ENCODE data around the gene TNRC6A. TPM values are rescaled to one million over a fixed set of nuclear protein-coding genes. Genes with fewer than 3 reads are reported as not detected.
"Not testable (repeated sequence)": the region's sequence is repeated elsewhere in the genome, so short reads cannot be mapped to it uniquely, and the experiment has no call there.

TNRC6A gene
- total RNA-seq, 2 experiments from 2014 or later = 46.8 to 53.1 TPM

GRCh38 chr16:24838554-24839266 lies 109.3 kb downstream of the TNRC6A start:
- POLR2A ChIA-PET = no interaction called here
- H3K4me1 Mint-ChIP-seq = no peaks in the 10 kb centered on the region
- no peak overlapping the region for H3K4me3 Mint-ChIP-seq
- H3K27me3 Mint-ChIP-seq = peaks cover 5% of the 10 kb centered on the region
- H3K9me3 Mint-ChIP-seq = no peaks in the 10 kb centered on the region
- H3K36me3 Mint-ChIP-seq = no peaks in the 10 kb centered on the region
- H3K27ac Mint-ChIP-seq = no peak overlapping the region
- ATAC-seq (ENCODE audit: low read depth) (no peak), DNase-seq (no peak)

- H3K36me3 Mint-ChIP-seq = no peaks in the 10 kb centered on the region
- POLR2A ChIA-PET = no interaction called here
- ATAC-seq (ENCODE audit: low read depth) (no peak), DNase-seq (no peak)
- H3K27ac Mint-ChIP-seq = no peak overlapping the region
- no peak overlapping the region for H3K4me3 Mint-ChIP-seq
- no peaks in the 10 kb centered on the region for H3K9me3 Mint-ChIP-seq
- no peaks in the 10 kb centered on the region for H3K4me1 Mint-ChIP-seq
- peaks cover 5% of the 10 kb centered on the region for H3K27me3 Mint-ChIP-seq
Observed at GRCh38 chr16:24839347-24839972, 110.0 kb downstream of the TNRC6A start.

DNA sequence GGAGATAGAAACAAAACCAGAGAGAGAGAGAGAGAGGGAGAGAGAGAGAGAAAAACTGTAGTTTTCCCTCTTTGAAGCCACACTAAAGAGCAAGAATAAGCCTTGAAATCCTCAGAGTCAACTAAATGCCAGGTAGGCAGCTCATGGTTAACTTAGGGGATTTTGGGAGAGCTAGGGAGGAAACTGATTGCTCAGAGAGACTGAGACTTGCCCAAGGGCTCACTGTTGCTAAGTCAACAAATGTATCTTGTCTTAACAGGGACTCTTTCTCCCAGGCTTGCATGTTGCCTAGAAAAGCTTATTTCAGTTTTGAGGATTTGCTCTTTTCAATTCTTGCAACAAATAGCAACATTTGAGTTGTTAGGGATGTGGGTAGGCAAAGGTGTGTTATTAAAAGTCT lies 111.8 kb downstream of the TNRC6A start:
- Mint-ChIP-seq H3K4me3 (no peak overlapping the region), H3K36me3 (no peaks in the 10 kb centered on the region), H3K27me3 (peaks cover 5% of the 10 kb centered on the region), H3K9me3 (no peaks in the 10 kb centered on the region), H3K4me1 (no peaks in the 10 kb centered on the region), H3K27ac (no peak overlapping the region)
- POLR2A ChIA-PET = no interaction called here
- ATAC-seq (ENCODE audit: low read depth) = no peak
- DNase-seq = no peak

DNA sequence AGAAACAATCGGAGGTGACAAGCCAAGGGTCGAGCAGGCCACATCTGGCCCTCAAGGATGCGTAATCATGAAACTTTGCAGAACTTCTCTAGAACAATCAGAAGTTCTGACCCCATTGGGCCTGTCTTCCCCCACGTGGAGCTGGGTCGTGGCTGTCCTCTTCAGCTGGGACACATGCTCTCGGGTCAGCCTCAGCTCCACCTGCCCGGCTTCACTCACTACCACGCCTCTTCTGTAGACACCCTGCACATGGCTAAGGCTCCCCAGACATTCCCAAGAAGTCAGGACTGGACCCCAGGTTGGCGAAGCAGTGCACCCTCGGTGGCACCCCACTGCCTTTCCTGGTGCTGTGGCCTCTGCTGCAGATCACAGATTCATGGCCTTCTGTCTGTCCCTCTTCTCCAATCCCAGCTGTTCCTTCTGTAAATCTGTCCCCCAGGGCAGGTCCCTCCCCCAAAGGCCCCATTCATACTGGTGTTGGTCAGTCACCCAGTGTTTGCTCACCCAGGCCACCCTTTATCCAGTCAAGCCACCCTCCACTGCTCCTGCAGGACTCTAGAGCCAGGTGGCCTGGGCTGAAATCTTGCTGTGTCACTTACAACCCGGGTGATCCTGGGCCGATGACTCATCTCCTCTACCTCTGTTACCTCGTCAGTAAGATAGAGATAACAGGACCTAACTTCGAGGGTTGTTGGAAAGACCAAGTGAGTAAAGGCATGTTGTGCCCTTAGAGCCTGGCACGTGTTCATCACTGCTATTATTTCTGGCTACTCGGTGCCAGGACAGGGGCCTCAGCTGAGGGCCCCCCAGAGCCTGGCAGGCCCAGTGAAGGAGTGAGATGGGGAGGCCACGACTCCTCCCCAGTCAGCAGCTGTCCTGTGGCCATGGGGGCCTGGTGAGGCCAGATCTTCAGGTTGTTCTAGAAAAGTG lies 114.9 kb downstream of the TNRC6A start:
- Mint-ChIP-seq H3K27ac (no peak overlapping the region), H3K9me3 (no peaks in the 10 kb centered on the region), H3K4me1 (no peaks in the 10 kb centered on the region), H3K27me3 (peaks cover 2% of the 10 kb centered on the region), H3K36me3 (no peaks in the 10 kb centered on the region), H3K4me3 (no peak overlapping the region)
- POLR2A ChIA-PET = no interaction called here
- ATAC-seq (ENCODE audit: low read depth) (no peak), DNase-seq (no peak)

GRCh38 chr16:24845031-24845365 lies 115.5 kb downstream of the TNRC6A start:
- H3K27me3 Mint-ChIP-seq; POLR2A ChIA-PET; H3K36me3 Mint-ChIP-seq; DNase-seq; H3K4me3 Mint-ChIP-seq; ATAC-seq (ENCODE audit: low read depth); H3K27ac Mint-ChIP-seq; H3K4me1 Mint-ChIP-seq; H3K9me3 Mint-ChIP-seq: not testable (repeated sequence)

- DNase-seq (no peak), ATAC-seq (ENCODE audit: low read depth) (no peak)
- POLR2A ChIA-PET = no interaction called here
- no peaks in the 10 kb centered on the region for H3K36me3 Mint-ChIP-seq
- H3K27me3 Mint-ChIP-seq = no peaks in the 10 kb centered on the region
- no peaks in the 10 kb centered on the region for H3K9me3 Mint-ChIP-seq
- no peak within 1 kb of the TSS for H3K4me3 Mint-ChIP-seq
- peaks cover 3% of the 10 kb centered on the region for H3K4me1 Mint-ChIP-seq
- no peak within 1 kb of the TSS for H3K27ac Mint-ChIP-seq
Observed at GRCh38 chr16:24845726-24846547, 116.5 kb downstream of the TNRC6A start, which contains the start of gene SLC5A11. SLC5A11 (plus strand) TSS chr16:24845963; CDS start chr16:24858644, 12,681 bp downstream.

- Mint-ChIP-seq H3K4me1 (peaks cover 3% of the 10 kb centered on the region), H3K27me3 (no peaks in the 10 kb centered on the region), H3K27ac (no peak overlapping the region), H3K9me3 (no peaks in the 10 kb centered on the region), H3K4me3 (no peak overlapping the region), H3K36me3 (no peaks in the 10 kb centered on the region)
- ATAC-seq (ENCODE audit: low read depth) (no peak), DNase-seq (no peak)
- POLR2A ChIA-PET = no interaction called here
Observed at GRCh38 chr16:24846548-24847357, 117.3 kb downstream of the TNRC6A start.

DNA sequence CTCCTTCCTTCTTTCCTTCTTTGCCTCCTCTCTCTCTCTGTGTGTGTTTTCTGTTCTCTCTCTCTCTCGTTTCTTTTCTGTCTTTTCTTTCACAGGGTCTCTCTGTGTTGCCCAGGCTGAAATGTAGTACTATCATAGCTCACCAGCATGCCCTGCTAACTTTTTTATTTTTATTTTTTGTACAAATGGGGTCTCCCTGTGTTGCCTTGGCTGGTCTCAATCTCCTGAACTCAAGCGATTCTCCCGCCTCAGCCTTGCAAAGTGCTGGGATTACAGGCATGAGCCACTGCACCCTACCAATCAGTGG lies 117.9 kb downstream of the TNRC6A start:
- H3K4me3 Mint-ChIP-seq = no peak overlapping the region
- H3K4me1 Mint-ChIP-seq = peaks cover 3% of the 10 kb centered on the region
- ATAC-seq (ENCODE audit: low read depth) = no peak
- POLR2A ChIA-PET = no interaction called here
- no peaks in the 10 kb centered on the region for H3K36me3 Mint-ChIP-seq
- no peaks in the 10 kb centered on the region for H3K27me3 Mint-ChIP-seq
- H3K9me3 Mint-ChIP-seq = no peaks in the 10 kb centered on the region
- DNase-seq = no peak
- H3K27ac Mint-ChIP-seq = no peak overlapping the region

DNA sequence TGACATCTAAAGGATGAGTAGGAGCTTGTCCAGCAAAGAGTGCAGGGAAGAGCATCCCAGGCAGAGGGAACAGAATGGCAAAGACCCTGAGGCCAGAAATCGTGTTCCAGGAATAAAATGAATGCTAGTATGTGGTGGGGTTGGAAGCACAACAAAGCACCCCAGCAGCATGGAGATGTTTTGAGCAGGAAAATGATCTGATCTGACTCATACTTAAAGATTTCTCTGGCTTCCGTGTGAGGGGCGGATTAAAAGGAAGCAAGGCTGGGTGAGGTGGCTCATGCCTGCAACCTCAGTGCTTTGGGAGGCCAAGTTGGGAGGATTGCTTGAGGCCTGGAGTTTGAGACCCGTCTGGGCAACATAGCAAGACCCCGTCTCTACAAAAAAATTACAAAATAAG lies 118.6 kb downstream of the TNRC6A start:
- no peaks in the 10 kb centered on the region for H3K9me3 Mint-ChIP-seq
- no peaks in the 10 kb centered on the region for H3K27me3 Mint-ChIP-seq
- POLR2A ChIA-PET = no interaction called here
- H3K4me1 Mint-ChIP-seq = peaks cover 3% of the 10 kb centered on the region
- H3K27ac Mint-ChIP-seq = no peak overlapping the region
- ATAC-seq (ENCODE audit: low read depth) = no peak
- H3K36me3 Mint-ChIP-seq = no peaks in the 10 kb centered on the region
- no peak overlapping the region for H3K4me3 Mint-ChIP-seq
- DNase-seq = no peak

DNA sequence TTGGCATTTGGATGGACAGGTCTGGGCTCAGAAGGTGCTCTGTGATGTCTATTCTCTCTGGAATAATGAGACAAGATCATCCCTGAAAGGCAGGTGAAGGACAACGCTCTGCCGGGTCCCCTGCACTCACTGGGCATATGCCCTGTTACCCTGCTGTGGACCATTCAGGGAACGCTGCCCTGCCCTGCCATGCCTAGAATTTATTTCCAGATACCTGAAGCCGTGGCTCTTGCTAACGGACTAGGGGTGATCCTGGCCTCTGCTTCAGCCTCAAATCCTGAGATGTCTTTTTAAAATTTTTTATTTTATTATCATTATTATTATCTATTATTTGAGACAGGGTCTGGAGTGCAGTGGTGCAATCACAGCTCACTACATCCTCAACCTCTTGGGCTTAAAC lies 120.2 kb downstream of the TNRC6A start:
- Mint-ChIP-seq H3K27ac (no peak overlapping the region), H3K9me3 (no peaks in the 10 kb centered on the region), H3K4me1 (peaks cover 3% of the 10 kb centered on the region), H3K36me3 (no peaks in the 10 kb centered on the region), H3K27me3 (no peaks in the 10 kb centered on the region), H3K4me3 (no peak overlapping the region)
- no peak for ATAC-seq (ENCODE audit: low read depth)
- DNase-seq = no peak
- POLR2A ChIA-PET = no interaction called here

DNA sequence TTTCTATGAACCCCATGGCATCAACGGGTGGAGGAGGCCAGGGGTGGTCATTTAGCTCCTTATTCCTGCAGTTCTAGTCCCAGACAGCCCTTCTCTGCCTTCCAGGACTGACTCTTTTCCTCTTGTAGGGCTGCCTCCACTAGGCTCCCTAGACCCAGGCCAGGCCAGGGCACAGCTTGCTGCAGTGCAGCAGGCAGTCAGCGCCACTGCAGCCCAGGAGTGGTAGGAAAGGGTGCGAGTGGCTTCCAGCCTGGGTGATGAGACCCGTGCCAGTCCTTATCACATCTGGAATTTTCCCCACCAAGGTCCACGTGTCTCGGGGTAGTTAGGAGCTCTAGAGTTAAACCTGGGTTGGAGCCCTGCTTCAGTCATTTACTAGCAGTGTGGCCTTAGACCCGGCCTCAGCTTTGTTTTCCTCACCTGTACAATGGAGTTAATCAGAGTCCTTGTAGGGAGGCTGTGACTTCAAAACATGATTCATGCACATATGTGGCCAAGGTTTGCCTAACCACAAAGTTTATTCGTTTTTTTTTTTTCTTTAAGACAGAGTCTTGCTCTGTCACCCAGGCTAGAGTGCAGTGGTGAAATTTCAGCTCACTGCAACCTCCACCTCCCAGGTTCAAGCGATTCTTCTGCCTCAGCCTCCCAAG lies 121.0 kb downstream of the TNRC6A start:
- ATAC-seq (ENCODE audit: low read depth) (no peak), DNase-seq (no peak)
- POLR2A ChIA-PET = interaction anchor here (0.7 kb wide), 1 partner anchor 152 kb away, joined by 3 read pairs; no protein-coding TSS in a partner anchor
- Mint-ChIP-seq H3K36me3 (no peaks in the 10 kb centered on the region), H3K4me1 (peaks cover 3% of the 10 kb centered on the region), H3K9me3 (no peaks in the 10 kb centered on the region), H3K27me3 (no peaks in the 10 kb centered on the region), H3K27ac (no peak overlapping the region), H3K4me3 (no peak overlapping the region)

DNA sequence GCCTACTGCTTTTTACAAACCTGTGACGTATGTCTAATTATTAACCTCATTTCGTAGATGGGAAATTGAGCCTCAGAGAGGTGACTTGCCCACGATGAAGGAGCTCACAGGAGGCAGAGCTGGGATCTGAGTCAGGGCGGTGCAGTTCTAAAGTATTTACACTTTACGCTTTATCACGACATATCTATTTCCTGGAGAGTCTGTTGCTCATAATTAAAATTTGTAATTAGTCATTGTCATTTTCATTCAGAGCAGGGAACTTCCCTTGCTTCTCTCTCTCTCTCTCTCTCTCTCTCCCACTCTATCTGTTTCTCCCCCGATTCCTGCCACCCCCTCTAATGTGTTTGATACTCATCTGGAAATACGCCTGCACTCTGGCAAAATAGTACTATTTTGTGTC lies 122.2 kb downstream of the TNRC6A start:
- Mint-ChIP-seq H3K27ac (no peak overlapping the region), H3K27me3 (no peaks in the 10 kb centered on the region), H3K9me3 (no peaks in the 10 kb centered on the region), H3K4me1 (peaks cover 3% of the 10 kb centered on the region), H3K36me3 (no peaks in the 10 kb centered on the region), H3K4me3 (no peak overlapping the region)
- DNase-seq = no peak
- POLR2A ChIA-PET = no interaction called here
- no peak for ATAC-seq (ENCODE audit: low read depth)
